NCI-H446 (cell line): Measurements from ENCODE around the gene POU2AF1.
"Not testable (repeated sequence)": the region's sequence is repeated elsewhere in the genome, so short reads cannot be mapped to it uniquely, and the experiment has no call there.

Source experiments
- DNase-seq, 2 experiments: peaks; one replicate each; lab custom pipeline; 2025; lab: John Stamatoyannopoulos, UW

POU2AF1 gene

DNA sequence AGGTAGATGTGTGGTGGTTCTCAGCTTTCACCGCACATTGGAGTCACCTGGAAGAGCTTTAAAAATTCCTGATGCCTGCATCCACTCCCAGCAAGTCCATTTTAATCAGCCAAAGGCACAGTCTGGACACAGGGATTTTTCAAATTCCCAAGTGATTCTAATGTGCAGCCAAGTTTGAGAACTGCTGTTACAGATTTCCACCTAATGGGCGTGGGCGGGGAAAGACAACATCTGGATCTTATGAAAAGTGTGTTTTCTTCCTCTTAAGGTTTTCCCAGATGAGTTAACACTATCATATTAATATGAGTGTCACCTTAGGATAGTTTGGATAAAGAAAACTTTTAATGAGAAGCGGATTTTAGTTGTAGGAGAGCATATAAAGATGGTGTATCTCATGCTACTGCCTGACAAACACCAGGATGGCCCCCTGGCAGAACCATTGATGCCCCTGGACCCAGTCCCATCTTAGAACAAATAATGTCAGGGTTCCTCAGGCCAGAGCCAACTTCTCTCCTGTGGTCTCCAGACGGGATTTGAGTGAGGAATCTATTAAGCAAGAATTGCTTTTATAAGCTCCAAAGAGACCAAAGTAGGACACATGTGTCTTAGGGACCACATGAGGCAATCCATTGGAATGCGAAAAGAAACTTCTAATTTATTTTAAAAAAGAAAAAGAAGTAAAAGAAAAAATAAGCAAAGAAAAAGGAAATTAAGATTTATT lies 31.9 kb downstream of the POU2AF1 start:
- no peak for DNase-seq

DNA sequence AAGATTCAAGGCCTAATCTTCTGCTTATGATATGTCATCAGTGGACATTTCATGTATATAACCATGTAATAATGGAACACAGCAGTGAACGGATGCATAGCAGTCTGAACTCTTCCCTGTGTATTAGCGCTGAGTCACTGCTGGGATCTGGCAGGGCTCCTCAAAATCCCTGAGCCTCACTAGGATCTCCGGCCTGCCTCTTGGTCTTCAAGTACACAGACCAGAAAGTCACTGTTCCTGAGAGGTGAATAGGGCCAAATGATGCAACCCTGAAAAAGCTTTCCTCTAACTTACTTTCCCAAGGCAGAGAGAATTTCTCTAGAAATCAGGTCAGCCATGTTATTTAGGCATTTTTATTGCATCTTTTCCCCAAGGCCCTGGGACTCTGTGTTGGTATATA lies 35.0 kb downstream of the POU2AF1 start:
- DNase-seq, result peak in 1 of 2 experiments; percentile 46

DNA sequence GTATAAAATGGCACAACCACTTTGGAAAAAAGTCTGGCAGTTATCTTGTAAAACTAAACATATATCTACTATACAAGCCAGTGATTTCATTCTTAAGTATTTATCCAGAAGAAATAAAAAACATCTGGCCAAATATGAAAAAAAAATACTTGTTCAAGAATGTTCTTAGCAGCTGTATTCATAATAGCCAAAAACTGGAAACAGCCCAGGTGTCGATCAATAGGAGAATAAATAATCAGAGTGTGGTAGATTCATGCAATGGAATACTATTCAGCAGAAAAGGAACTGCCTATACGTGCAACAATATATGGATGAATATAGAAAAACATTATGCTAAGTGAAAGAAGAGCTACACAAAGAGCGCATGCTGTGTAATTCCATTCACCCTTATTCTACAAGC lies 36.7 kb downstream of the POU2AF1 start:
- DNase-seq, result no peak

DNA sequence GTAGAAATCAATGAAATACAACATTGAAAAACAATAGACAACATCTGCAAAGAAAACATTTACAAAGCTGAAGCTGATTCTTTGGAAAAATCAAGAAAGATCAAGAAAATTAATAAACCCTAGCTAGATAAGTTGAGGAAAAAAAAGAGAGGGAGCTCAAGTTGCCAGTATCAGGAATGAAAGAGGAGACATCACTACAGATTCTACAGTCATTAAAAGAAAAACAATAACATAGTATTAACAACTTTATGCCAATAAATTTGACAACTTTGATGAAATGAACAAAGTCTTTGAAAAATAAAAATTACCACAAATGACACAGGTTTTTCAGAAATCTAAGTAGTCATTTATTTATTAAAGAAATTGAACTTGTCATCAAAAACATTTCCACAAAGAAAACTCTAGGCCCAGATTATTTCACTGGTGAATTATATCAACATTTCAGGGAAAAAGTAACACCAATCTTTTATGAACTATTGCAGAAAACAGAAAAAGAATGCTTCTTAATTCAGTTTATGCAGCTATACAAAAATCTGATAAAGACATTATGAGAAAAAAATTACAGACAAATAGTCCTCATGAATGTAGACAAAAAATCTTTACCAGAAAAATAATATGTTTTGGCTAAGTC lies 39.2 kb downstream of the POU2AF1 start:
- DNase-seq, result no peak

DNA sequence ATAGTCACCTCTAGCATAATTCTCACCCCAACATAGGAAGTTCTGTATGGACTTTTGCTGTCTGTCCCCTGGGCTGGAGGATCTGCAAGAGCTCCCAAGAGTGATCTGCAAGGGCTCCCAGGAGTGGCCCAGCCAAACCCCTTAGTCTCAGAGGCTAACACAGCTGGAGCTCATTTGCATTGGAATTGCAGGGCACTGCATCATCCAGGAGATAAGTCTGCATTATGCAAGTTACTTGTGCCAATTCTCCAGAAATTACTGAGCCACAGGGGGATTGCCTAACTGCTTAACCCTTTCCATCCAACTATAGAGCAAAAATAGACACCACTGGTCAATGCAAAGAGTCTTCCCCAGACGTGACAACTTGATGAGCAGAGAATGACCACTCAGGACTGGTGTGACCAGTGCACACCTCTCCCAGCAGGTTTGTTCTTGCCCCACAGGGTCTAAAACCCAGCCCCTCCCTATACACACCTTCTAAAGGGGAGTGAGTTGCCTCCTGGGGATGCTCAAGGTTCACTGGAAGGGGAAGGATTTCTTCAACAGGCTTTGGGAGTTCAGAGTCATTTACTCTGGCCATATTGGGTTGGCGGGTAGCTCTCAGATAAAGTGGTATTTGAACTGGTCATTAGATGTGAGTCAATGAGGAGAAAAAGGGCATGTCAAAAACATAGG lies 42.4 kb downstream of the POU2AF1 start:
- DNase-seq, result peak in 1 of 2 experiments; percentile 44

DNA sequence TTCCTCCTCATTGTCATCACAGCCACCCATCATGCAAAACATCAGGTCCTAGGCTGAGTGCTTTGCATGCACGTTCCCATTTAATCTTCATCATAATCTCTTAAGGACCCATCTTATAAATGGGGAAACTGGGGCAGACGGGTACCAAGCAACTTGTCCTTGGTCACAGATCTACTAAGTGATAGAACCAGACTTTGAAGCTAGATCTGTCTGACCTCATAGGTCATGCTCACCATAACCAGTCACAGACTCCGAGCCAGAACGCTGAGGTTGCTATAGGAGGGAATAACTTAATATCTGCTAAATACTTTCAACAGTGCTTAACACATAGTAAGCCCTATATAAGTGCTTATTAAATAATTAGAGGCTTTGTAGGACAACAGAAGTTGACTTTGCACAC lies 43.0 kb downstream of the POU2AF1 start:
- DNase-seq, result no peak

DNA sequence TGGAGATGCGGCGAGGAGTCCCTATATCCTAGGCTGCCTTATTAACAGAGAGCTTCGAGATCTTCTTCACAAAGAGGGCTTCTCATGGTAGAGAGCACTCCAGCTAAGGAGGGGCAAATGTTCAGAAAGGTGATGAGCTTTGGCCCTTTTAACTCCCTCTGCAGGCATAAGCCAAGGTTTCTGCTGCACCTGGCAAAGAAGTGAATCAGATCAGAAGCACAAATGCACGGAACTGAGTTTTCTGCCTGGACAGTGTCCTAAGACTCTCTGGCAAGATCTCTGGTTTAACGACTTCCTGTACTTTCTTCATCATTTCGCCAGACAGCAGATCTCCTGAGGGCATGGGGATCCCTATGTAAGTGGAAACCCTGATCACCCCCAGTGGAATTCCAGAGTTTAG lies 43.5 kb downstream of the POU2AF1 start:
- no peak for DNase-seq

DNA sequence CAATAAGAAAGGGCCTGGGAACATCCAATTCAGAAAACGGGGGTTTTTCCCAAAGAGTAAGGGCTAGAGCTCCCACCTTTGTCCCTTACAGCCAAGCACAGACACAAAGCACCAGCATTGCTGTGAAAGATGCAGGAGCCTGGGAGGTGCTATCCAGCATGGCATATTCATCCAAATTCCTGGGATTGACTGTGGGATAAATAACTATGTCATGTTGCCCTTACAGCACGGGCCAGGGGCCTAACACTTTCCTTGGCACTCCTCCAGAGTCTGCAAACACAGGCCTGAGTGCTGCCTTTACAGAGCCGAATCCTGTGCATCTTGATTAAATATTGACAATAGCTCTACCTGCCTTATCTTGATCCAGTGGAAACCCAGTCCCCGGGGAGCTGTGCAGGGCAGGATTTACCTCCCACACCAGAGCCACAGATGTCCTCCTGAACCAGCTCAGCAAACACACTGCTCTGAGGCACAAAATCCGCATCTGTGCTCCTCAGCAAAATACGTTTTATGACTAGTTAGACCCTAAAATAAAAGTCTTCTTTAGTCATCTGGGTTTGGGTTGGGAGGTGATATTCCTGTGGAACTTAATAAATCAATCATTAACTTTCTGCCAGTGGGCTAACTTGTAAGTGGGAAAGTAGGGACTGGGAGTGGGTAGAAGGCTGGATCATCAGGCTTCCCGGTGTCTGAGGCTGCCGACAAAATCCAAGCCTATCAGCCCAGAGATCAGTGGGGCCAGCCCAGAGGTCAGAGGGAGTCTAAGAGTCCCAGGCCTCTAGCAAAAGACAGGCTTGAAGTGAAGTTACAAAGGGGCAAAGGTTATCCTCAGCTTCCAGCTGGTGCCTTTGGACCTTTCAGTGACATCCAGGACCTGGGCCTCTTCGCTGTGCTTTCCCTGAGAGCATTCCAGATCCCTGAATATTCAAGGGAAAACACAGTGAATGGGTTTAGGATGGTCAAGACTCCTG lies 44.3 kb downstream of the POU2AF1 start:
- peak in 1 of 2 experiments; percentile 63 for DNase-seq

DNA sequence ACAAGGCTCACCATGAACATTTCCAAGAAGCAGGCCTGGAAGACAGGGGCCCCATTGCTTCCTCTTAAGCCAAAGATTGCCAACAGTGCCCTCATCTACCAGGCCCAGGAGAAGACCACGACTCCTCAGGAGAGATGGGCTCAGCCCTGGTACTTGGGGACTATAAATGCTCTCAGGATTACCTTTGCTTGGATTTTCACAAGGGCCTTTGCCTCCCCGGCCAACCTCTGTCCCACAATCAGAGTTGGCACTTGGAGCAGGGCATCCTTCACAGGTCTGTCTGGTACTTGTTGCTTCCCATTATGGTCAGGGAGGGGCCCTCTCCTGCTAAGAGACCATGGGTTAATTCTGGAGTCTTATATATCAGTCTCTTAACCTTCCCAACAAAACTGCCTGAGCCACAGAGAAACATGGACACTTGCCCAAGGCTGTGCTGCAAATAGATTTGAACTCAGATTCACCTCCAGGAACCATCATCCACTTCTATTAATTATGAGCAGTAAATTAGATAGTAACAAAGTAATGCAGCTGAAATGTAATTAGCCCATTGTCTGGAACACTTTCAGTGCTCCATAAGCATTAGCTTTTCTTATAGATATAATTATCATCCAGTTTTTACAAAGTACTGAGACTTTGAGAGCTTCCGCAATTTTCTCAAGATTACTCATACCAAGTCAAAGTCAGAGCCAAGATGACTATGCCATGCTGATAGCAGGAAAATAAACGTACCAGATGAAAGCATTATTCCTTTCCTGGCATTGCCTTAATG lies 47.2 kb downstream of the POU2AF1 start:
- peak in 1 of 2 experiments; percentile 80 for DNase-seq

DNA sequence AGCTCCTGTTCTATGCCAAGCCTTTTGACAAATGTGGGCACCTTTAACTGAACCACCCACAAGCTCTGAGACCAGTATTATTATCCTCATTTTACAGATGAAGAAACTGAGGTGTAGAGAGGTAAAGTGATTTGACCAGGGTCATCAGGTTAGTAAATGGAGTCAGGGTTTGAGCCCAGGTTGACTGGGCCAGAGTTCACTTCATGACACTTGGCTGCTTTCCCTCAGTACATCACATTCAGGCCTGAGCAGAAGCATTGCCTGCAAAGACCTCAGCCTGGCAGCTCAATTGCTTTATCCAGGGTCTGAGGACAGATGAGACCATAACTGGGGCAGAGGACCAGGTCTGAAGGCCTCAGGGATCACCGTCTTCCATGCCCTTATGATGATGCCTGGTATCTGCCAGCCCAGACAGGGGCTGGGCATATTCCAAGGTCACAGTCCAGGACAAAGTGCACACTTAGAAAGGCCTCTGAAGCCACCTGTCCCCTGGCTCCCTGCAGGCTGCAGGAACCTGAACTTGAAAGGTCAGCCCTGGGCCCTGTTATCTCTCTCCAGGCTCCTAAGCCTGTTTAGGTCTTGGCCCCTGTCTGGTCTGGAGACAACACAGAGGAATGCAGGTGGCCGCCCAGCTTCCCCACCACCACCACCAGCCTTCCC lies 48.7 kb downstream of the POU2AF1 start:
- DNase-seq, result peak in 1 of 2 experiments; percentile 22

DNA sequence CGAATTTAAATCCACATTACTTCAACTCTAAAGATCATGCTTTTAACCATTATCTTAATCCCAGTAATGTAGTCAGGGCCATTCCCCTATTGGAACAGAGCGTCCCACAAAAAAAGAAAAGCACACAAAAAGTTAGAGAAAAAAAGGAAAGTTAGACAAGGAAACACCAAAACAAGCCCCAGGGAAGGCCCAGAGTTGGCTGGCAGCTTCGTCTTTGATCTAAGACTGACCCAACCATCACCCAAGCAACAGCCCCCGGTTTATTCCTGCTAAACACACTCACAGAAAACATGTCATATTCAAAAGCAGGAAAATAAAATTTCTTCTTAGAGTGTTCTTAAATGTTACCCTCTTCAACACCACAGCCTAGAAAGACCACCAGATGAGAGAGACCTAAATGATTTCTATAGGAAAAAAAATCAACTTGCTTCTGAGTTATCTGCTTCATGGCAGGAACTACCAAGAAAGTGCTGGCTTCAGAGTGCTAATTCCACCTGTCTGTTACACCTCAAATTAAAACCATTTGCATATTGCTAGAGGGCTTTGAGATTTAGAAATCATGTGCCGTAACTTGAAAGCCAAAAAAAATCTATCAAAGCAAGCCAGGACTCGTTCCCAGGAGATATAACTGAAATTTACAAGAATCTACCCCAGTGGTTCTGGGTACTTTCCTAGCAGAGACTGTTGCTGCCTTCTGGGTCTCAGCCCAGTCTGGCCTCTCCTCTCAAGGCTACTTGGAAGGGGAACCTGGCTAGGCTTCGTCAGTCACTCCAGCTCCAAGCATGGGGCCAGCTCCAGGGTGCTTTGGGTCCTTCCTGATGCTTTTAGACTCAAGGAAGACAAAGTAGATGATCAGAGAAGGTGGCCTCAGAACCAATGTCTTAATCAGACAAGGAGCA lies 49.5 kb downstream of the POU2AF1 start:
- DNase-seq, result peak; percentile 37 to 71

DNA sequence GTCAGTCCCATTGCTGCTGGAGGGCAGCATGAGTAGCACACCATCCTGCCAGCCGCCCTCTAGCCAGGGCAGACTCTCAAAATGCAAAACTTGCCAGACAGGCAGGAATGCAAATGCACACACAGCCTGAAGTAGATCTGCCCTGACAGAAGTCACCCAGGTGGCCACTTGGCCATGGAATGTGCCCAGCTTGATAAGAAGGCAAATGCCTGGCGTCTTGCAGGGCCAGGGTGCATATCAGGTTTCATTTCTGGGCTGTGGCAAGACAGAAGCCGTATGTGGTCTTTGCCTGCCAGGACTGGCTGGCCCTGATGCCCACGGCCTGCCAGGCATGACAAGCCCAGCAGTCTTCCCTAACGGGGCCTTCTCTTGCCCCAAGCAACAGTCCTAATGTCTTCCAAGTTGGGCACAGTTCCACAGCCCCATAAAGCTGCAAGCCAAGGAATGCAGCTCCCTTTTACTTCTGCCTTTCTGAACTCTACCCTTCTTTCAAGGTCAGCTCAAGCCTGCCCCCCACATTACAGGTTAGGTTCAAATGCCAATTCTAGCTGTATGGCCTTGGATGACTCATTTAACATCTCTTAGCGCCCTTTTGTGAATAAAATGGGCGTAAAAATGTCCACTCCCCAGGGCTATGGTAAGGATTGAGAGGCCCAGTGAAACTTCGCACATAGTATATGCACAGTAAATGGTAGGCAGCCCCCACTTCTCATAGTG lies 51.0 kb downstream of the POU2AF1 start:
- peak; percentile 98 to 99 for DNase-seq

DNA sequence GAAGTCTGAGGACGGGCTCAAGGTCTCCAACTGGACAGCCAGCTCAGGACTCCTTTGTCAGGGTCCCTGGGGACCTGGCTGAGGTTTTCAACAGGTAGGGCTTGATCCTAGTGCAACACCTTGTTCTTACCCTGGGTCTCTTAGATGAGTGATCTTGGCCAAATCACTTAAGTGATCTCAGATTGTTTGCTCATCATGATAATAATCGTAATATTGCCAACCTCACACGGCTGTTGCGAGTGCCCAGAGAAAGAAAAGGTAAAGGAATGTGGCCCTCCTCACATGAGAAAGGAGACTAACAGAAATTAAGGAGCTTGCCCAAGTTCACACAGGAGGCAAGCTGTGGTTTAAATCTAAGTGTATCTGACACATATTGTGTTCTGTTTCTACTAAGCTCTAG lies 52.3 kb downstream of the POU2AF1 start:
- no peak for DNase-seq

DNA sequence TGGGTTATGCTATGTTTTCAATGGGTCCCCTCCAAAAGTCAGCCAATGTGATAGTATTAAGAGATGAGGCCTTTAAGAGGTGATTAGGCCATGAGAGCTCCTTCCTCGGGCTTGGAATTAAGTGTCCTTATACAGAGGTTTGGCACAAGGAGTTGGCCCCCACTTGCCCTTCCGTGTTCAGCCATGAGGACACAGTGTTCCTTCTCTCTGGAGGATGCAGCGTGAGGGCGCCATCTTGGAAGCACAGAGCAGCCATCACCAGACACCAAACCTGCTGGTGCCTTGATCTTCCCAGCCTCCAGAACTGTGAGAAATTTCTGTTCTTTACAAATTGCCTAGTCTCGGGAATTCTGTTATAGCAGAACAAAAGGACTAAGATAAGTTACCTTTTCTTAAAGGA lies 53.8 kb downstream of the POU2AF1 start:
- DNase-seq, result no peak

DNA sequence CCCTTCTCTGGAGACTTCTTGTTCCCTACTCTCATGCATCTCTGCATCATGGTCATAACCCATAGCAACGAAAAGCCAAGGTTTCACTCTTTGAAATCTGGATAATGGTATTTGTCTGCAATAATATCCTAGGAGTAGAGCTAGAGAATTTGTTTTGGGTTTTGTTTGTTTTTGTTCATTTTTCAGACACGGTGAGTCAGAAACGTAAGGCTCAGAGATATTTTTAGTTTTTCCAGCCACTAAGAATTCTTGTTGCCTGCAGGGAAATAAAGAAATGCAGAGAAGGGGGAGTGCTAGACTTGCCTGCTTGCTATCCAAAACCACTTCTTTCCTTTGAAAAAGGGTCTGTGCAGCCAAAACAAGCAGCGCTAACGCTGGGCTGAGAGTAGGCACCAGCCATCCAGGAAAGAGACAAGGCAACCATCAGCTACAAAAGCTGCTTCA lies 54.8 kb downstream of the POU2AF1 start:
- peak in 1 of 2 experiments; percentile 30 for DNase-seq

DNA sequence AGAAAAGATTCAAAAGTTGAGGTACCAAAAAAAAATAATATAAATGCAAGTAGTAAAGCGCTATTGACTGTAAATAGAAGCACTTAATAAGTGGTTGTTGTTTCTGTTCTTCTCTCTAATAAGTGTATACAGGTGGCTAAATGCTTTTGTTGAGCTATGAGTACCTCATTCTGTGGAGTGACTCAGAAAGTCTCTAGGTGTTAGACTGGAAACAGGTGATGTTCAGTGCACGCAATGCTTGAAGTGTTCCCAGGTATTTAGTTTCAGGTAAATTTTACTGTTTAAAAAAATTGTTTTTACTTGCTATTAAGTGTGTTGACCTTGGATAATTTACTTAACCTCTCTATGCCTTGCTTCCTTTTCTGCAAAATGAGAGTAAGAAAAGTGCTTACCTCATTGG lies 56.5 kb downstream of the POU2AF1 start:
- DNase-seq, result no peak

DNA sequence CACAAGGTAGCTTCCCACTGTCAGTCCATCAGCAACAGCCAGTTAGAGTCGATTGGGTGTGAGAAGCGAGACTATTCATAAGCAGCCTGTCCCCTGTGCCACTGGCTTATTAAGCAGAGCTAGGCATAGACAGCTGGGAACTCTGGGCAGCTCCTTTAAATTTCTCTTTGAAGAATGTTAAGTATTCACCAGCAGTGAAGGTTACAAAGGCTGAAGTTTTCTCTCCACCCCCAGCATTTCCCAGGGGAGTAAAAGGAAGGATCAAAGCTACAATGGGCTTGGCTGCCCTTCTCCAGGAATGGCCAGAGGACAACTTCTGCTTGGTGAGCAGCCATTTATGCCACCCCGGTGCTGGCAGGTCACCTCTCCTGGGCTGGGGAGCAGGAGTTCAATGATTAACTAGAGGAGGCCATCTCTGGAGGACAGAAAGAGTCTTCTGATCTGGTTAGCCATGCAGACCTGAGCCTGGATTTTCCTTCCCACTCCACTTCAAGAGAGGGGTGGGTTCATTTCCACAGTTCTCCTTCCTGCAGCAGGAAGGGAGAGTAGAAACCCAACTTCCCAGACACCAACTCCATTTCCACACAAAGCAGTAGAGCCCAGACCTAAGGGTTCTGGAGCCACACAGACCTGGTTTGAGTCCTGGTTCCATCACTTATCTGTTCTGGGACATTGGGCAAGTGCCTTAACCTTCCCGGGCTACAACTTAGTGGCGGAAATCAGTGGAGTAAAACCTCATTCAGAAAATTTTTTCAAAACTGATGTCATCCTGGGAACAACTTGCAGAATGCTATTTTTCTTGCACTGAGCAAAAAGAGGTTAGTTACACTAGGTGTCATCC lies 58.1 kb downstream of the POU2AF1 start:
- peak in 1 of 2 experiments; percentile 64 for DNase-seq

DNA sequence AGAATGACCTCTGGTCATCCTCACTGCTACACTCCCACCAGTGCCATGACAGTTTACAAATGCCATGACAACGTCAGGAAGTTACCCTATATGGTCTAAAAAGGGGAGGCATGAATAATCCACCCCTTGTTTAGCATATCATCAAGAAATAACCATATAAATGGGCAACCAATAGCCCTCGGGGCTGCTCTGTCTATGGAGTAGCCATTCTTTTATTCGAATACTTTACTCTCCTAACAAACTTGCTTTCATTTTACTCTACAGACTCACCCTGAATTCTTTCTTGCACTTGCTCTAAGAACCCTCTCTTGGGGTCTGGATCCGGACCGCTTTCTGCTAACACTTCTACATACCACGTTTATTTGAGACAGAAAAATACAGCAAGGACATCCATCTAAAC lies 58.9 kb downstream of the POU2AF1 start:
- not testable (repeated sequence) for DNase-seq
